Muscle layer of colon (tissue), 2 donors: Measurements from ENCODE around the gene PTPRO.

Experiments
- H3K27ac ChIP-seq: one replicate; pipeline ENCODE4 v1.7.0; 2013; ENCODE audit warnings: low read depth, mild to moderate bottlenecking, low read length, moderate library complexity
- H3K27me3 ChIP-seq, 2 donors: one replicate each; pipeline ENCODE4 v1.7.0; 2013; ENCODE audit warnings: low read length in 2 of 2, mild to moderate bottlenecking in 2 of 2; ENCODE audit not compliant: insufficient read depth in 2 of 2, control insufficient read depth in 1 of 2
- H3K36me3 ChIP-seq: one replicate; pipeline ENCODE4 v1.7.0; 2013; ENCODE audit warnings: mild to moderate bottlenecking, low read length; ENCODE audit not compliant: insufficient read depth
- H3K4me1 ChIP-seq: one replicate; pipeline ENCODE4 v1.7.0; 2013; ENCODE audit warnings: mild to moderate bottlenecking, low read length; ENCODE audit not compliant: insufficient read depth
- H3K4me3 ChIP-seq, 2 donors: one replicate each; pipeline ENCODE4 v1.7.0; 2013; ENCODE audit warnings: low read length in 2 of 2, low read depth in 1 of 2, mild to moderate bottlenecking in 1 of 2, moderate library complexity in 1 of 2
- H3K9ac ChIP-seq: one replicate; pipeline ENCODE4 v1.7.0; 2013; ENCODE audit warnings: low read length
- H3K9me3 ChIP-seq: one replicate; pipeline ENCODE4 v1.7.0; 2013; ENCODE audit warnings: mild to moderate bottlenecking, low read length
- donor health status: abdominal sarcoma.
- donor health status: Adenocarcinoma of cecum.

Gene PTPRO

GRCh38 chr12:15411842-15412241 is 89.5 kb downstream of the PTPRO start:
- H3K36me3 ChIP-seq: no peaks in the 10 kb centered on the region
- no peaks in the 10 kb centered on the region for H3K9me3 ChIP-seq
- H3K27me3 ChIP-seq: no peaks in the 10 kb centered on the region

GRCh38 chr12:15417691-15418090 is 95.4 kb downstream of the PTPRO start:
- Histone ChIP-seq H3K9me3 (no peaks in the 10 kb centered on the region), H3K4me1 (no peaks in the 10 kb centered on the region), H3K27ac (no peak overlapping the region), H3K4me3 (no peak overlapping the region), H3K36me3 (no peaks in the 10 kb centered on the region), H3K27me3 (no peaks in the 10 kb centered on the region), H3K9ac (no peak overlapping the region)

More at GRCh38 chr12:15411842-15412241, 89.5 kb downstream of the PTPRO start:
- H3K4me1 ChIP-seq: no peaks in the 10 kb centered on the region
- no peak overlapping the region for H3K9ac ChIP-seq
- H3K4me3 ChIP-seq: no peak overlapping the region
- H3K27ac ChIP-seq: no peak overlapping the region

GRCh38 chr12:15423629-15424028 is 101.3 kb downstream of the PTPRO start:
- no peak overlapping the region for H3K27ac ChIP-seq
- no peaks in the 10 kb centered on the region for H3K9me3 ChIP-seq
- H3K4me3 ChIP-seq: no peak overlapping the region
- H3K4me1 ChIP-seq: no peaks in the 10 kb centered on the region
- H3K9ac ChIP-seq: no peak overlapping the region
- no peaks in the 10 kb centered on the region for H3K27me3 ChIP-seq
- no peaks in the 10 kb centered on the region for H3K36me3 ChIP-seq

GRCh38 chr12:15427913-15428312 is 105.6 kb downstream of the PTPRO start:
- no peaks in the 10 kb centered on the region for H3K4me1 ChIP-seq
- H3K9me3 ChIP-seq: no peaks in the 10 kb centered on the region
- H3K27me3 ChIP-seq: no peaks in the 10 kb centered on the region
- H3K9ac ChIP-seq: no peak overlapping the region
- no peak overlapping the region for H3K27ac ChIP-seq
- no peaks in the 10 kb centered on the region for H3K36me3 ChIP-seq
- H3K4me3 ChIP-seq: no peak overlapping the region

- Histone ChIP-seq H3K9me3 (no peaks in the 10 kb centered on the region), H3K36me3 (no peaks in the 10 kb centered on the region), H3K4me3 (no peak overlapping the region), H3K27ac (no peak overlapping the region), H3K4me1 (no peaks in the 10 kb centered on the region), H3K9ac (no peak overlapping the region), H3K27me3 (no peaks in the 10 kb centered on the region)
These were observed 106.3 kb downstream of the PTPRO start for GRCh38 chr12:15428632-15429031.

GRCh38 chr12:15429262-15429661 is 107.0 kb downstream of the PTPRO start:
- no peaks in the 10 kb centered on the region for H3K4me1 ChIP-seq
- no peaks in the 10 kb centered on the region for H3K36me3 ChIP-seq
- no peaks in the 10 kb centered on the region for H3K27me3 ChIP-seq
- H3K9ac ChIP-seq: no peak overlapping the region
- no peak overlapping the region for H3K27ac ChIP-seq
- H3K4me3 ChIP-seq: no peak overlapping the region
- H3K9me3 ChIP-seq: no peaks in the 10 kb centered on the region

GRCh38 chr12:15435597-15435996 is 113.3 kb downstream of the PTPRO start:
- H3K9ac ChIP-seq: no peak overlapping the region
- no peaks in the 10 kb centered on the region for H3K36me3 ChIP-seq

GRCh38 chr12:15439459-15439858 is 117.2 kb downstream of the PTPRO start:
- Histone ChIP-seq H3K36me3 (no peaks in the 10 kb centered on the region), H3K4me3 (no peak overlapping the region), H3K9me3 (no peaks in the 10 kb centered on the region), H3K27ac (no peak overlapping the region), H3K27me3 (no peaks in the 10 kb centered on the region), H3K4me1 (no peaks in the 10 kb centered on the region), H3K9ac (no peak overlapping the region)

More at GRCh38 chr12:15435597-15435996, 113.3 kb downstream of the PTPRO start:
- Histone ChIP-seq H3K9me3 (no peaks in the 10 kb centered on the region), H3K4me1 (no peaks in the 10 kb centered on the region), H3K27ac (no peak overlapping the region), H3K27me3 (no peaks in the 10 kb centered on the region), H3K4me3 (no peak overlapping the region)

- H3K4me1 ChIP-seq: no peaks in the 10 kb centered on the region
These were observed 120.7 kb downstream of the PTPRO start for GRCh38 chr12:15443050-15443449.

GRCh38 chr12:15443611-15444010 is 121.3 kb downstream of the PTPRO start:
- Histone ChIP-seq H3K9me3 (no peaks in the 10 kb centered on the region), H3K27ac (no peak overlapping the region), H3K27me3 (no peaks in the 10 kb centered on the region), H3K4me3 (no peak overlapping the region), H3K9ac (no peak overlapping the region), H3K36me3 (no peaks in the 10 kb centered on the region), H3K4me1 (no peaks in the 10 kb centered on the region)

More at GRCh38 chr12:15443050-15443449, 120.7 kb downstream of the PTPRO start:
- Histone ChIP-seq H3K4me3 (no peak overlapping the region), H3K9me3 (no peaks in the 10 kb centered on the region), H3K27ac (no peak overlapping the region), H3K9ac (no peak overlapping the region), H3K36me3 (no peaks in the 10 kb centered on the region), H3K27me3 (no peaks in the 10 kb centered on the region)

GRCh38 chr12:15444523-15444922 is 122.2 kb downstream of the PTPRO start:
- Histone ChIP-seq H3K4me3 (no peak overlapping the region), H3K9ac (no peak overlapping the region), H3K9me3 (no peaks in the 10 kb centered on the region), H3K27ac (no peak overlapping the region), H3K27me3 (no peaks in the 10 kb centered on the region), H3K36me3 (no peaks in the 10 kb centered on the region), H3K4me1 (no peaks in the 10 kb centered on the region)

GRCh38 chr12:15446807-15447206 is 124.5 kb downstream of the PTPRO start:
- Histone ChIP-seq H3K4me3 (no peak overlapping the region), H3K27me3 (no peaks in the 10 kb centered on the region), H3K36me3 (no peaks in the 10 kb centered on the region), H3K9ac (no peak overlapping the region), H3K9me3 (no peaks in the 10 kb centered on the region), H3K4me1 (no peaks in the 10 kb centered on the region), H3K27ac (no peak overlapping the region)
